ENCODE data around the gene MSL3B.

MSL3B gene

GRCh38 chr2:233816334-233816733 lies 51.9 kb downstream of the MSL3B start:
- DNase-seq = no peak

GRCh38 chr2:233815861-233816260 lies 52.3 kb downstream of the MSL3B start:
- DNase-seq = no peak

Data from activated CD4-positive, alpha-beta T cell treated with anti-CD3 and anti-CD28 coated beads, Interleukin-2, amount 50 U/mL, for 1 hour (primary cell).